GM12872 (cell line): ENCODE measurements around the gene FAM107B.

Experiments used
- TF ChIP-seq, protein P1 (sequence below): IDR thresholded peaks from 3 replicates; pipeline ENCODE4 v1.5.1; 2011; ENCODE audit warnings: low read depth, mild to moderate bottlenecking, low read length, moderate library complexity; ENCODE audit not compliant: insufficient read depth

The FAM107B gene

DNA sequence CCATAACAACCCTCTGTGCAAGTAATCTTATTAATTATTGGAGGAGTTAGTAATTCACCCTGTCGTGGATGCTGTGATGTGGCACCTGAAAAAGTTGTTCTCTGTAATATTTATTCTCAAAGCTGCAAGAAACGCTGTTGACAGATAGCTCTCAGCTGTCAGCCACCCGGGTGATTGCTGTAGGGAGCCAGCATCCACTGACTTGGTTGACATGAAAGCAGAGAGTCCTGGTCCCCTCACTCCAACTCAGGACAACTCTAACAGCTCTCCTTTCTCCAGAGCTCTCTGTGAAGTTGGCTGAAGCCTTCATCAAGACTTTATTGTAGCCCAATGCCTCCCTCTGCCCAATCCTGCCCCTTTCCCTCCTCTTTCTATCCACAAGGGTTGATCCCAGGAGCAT lies 98.0 kb downstream of the FAM107B start:
- TF ChIP-seq, protein P1, sequence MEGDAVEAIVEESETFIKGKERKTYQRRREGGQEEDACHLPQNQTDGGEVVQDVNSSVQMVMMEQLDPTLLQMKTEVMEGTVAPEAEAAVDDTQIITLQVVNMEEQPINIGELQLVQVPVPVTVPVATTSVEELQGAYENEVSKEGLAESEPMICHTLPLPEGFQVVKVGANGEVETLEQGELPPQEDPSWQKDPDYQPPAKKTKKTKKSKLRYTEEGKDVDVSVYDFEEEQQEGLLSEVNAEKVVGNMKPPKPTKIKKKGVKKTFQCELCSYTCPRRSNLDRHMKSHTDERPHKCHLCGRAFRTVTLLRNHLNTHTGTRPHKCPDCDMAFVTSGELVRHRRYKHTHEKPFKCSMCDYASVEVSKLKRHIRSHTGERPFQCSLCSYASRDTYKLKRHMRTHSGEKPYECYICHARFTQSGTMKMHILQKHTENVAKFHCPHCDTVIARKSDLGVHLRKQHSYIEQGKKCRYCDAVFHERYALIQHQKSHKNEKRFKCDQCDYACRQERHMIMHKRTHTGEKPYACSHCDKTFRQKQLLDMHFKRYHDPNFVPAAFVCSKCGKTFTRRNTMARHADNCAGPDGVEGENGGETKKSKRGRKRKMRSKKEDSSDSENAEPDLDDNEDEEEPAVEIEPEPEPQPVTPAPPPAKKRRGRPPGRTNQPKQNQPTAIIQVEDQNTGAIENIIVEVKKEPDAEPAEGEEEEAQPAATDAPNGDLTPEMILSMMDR, result no peak

DNA sequence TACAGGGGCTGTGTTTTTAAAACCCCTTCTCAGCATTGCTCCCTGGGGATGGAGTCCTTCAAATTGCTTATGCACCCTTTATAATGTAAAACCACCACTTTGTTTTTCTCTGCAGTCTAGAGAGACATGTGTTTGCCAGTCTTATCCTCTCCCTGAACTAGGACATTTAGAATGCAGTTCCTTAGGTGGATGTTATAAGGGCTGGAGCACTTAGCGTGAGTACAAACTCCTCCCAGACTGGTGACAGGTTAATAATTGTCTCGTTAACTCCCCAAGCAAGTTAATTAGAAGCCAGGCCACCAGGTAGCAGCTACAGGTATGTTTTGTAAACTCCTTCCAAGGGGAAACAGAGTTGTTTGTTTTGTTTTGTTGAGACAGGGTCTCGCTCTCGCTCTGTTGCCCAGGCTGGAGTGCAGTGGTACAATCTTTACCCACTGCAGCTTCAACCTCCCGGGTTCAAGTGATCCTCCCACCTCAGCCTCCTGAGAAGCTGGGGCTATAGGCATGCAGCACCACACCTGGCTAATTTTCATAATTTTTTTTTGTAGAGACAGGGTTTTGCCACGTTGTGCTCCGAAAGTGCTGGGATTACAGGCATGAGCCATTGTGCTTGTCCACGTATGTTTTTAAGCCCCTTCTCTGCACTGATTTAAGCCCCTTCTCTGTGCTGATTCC lies 100.2 kb downstream of the FAM107B start:
- TF ChIP-seq, protein P1, result no peak

DNA sequence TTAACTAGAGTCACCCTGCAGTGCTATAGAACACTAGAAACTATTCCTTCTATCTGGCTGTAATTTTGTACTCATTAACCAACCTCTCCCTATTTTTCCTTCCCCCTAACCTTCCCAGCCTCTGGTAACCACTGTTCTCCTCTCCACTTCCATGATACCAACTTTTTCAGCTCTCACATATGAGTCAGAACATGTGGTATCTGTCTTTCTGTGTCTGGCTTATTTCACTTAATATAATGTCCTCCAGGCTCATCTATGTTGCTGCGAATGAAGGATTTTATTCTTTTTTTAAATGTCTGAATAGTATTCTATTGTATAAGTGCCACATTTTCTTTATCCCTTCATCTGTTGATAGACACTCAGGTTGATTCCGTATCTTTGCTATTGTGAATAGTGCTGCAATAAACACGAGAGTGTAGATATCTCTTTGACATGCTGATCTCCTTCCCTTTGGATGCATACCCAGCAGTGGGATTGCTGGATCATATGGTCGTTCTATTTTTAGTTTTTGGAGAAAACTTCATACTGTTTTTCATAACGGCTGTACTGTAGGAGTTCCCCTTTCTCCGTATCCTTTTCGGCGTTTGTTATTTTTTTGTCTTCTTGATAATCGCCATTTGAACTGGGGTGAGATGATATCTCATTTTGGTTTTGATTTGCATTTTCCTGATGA lies 101.4 kb downstream of the FAM107B start:
- TF ChIP-seq, protein P1, result no peak

DNA sequence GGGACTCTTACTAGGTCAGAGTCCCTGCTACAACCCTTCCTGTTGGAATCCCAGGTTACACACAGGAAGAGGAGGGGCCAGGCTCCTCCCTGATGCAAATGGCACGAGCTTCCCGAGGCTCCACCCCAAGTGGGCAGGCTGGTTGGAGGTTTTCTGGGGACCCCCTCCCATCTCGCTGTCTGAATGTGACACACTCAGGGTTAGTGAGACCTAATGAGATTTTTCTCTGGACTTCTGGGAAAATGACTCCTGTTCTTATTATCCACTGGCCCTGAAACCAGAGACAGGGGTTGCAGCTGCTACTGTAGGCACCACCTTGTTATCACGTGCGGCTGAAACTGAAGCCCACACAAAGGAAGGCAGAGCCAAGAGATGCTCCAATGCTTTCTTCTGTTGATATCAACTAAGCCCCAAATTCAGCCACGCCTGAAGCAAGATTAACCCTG lies 103.3 kb downstream of the FAM107B start:
- TF ChIP-seq, protein P1, result no peak

DNA sequence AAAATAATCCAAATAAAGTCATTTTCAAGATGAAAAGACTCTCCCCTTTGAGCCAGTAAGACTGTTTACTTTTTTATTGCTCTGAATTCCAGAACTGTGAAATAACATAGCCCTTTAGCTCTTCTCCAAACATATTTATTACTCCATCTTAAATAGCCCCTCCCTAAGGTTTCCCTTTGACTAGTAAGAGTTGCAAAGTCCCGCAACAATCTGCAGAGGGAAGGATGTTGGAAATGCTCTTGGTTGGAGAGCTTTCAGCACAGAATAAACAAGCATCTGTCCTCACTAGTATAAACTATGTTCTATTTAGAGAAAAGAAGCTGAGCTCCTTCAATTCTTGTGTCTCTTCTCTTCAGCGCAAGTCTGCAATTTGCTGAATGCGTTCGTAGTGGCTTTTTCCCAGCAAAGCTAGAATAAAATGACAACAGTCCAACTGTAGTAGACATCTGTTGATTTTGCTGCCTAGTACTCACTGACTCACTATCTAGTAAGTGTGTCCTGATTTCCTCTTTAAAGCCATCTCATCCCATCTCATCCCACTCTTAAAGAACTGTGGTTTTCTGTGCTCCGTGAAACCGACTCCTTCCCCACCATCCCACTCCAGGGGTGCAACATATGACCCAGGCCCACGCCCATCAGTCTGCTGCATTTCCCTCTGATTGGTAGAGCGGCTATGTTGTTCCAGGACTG lies 104.0 kb downstream of the FAM107B start:
- TF ChIP-seq, protein P1, result no peak

DNA sequence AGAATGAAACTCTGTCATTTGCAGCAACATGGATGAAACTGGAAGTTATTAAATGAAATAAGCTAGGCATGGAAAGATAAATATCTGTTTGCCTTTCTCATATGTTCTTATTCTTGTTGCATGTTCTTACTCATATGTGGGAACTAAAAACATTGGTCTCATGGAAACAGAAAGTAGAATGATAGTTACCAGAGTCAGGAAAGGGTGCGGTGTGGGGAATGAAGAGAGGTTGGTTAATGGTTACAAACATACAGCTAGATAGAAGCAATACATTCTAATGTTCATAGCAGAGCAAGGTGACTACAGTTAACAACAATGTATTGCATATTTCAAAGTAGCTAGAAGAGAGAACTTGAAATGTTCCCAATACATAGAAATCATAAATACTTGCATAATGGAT lies 105.1 kb downstream of the FAM107B start:
- TF ChIP-seq, protein P1, result no peak

DNA sequence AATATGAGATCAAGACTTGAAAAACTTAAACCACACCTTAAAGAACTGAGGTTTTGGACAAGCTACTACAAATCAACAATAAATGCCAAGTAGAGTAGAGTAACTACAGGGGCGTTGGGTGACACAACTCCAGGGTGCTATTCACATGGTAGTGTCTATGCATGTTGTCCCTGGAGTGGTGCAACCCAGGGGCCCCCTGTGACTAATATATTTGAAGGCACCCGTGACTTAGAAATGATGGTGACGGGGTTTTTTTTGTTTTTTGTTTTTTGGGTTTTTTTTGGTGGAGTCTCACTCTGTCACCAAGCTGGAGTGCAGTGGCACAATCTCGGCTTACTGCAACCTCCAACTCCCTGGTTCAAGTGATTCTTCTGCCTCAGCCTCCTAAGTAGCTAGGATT lies 106.9 kb downstream of the FAM107B start:
- TF ChIP-seq, protein P1, result no peak
